Daoy (cell line): Measurements from ENCODE around the gene RBBP9. TPM values are rescaled to one million over a fixed set of nuclear protein-coding genes. Genes with fewer than 3 reads are reported as not detected.
"Not testable (repeated sequence)": the region's sequence is repeated elsewhere in the genome, so short reads cannot be mapped to it uniquely, and the experiment has no call there.

Experiments
- DNase-seq: peaks from one replicate; pipeline ENCODE4 v3.0.0-alpha.2; 2015; ENCODE audit warnings: low read depth
- total RNA-seq: library from RNA; depleted of rRNA; stranded (reverse); fragments of >200 nt; shearing (Covaris generic); gene quantifications from 2 replicates; pipeline ENCODE4 v1.2.3, GENCODE V29; 2014; rRNA removed

RBBP9 gene
- 18.4 and 24.7 TPM in 2 replicates for total RNA-seq

DNA sequence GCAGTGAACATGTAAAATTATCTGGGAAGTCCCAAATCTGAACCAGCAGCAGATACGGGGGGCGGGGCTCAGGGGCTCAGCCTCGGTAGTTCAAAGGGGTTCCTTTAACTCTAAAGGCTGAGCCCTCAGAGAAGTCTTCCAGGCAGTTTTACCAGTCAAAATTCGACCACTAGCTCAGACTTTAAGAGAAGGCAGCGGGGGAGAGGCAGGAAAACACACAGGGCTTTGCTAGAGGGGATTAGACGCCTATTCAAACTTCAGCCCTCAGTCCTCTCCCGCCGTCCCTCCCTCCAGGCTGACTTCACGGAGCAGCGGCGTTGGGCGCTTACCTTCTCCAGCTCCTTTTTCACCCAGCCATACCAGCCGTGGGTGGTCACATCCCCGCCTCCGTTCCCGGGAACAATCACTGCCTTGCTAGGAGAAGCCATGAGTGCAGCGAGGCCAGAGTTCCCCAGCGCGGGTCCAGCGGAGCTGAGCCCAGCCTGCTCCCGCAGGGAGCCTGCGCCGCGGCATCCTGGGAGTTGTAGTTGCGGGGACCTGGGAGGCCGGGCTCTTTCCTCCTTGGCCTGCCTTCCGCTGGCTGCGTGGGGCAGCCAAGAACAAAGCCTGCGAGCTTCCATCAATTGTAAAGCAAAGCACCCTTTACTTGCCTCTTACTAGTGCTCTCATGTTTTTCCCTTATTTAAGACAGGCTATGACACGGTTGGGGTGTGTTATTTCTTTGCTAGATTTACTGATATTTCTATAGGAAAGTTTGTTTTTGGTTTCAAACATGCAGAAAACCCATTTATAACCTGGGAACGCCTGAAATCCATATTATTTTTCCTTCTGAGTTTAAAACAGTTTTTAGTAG is at the start of gene RBBP9:
Gene RBBP9 (minus strand): TSS at position 486 of the 853 bp plus-strand sequence. CDS start 58 bp downstream, at position 428.
- DNase-seq, result peak; percentile 86

DNA sequence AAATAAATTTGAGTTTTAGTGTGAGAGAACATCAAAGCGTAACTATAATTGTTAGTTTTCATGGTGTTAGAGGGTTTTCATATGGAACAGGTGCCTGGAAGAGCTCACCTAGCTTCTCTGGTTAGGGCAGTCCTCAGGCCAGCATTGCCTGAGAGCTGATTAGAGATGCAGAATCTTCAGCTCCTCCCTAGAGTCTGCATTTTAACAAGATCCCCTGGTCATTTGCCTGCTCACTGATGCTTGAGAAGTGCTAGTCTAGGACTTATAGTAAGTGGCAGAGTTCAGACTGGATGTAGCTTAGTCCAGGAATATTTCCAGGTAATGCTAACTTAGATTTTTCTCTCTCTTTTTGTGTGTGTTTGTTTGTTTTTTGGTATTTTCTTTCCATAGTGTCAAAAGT is 48.5 kb upstream of the RBBP9 start:
- DNase-seq, result no peak

DNA sequence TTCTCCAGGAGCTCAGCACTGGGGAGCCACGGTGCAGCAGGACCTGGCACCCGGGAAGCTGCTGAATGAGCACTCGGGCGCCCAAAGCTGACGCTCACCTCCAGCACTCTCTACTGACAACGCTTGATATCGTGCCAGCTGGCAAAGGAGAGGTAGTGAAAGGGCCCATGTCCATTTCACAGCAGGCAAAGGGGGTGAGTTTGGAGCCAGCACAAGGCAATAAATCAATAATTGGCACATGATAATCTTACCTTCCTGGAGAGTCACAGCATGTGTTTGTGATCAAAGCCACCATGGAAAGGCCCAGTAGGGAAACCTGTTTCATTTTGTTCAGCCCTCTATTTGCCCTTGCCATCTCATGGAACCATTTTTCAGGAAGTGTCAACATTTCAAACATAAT is 46.9 kb upstream of the RBBP9 start:
- DNase-seq, result no peak

DNA sequence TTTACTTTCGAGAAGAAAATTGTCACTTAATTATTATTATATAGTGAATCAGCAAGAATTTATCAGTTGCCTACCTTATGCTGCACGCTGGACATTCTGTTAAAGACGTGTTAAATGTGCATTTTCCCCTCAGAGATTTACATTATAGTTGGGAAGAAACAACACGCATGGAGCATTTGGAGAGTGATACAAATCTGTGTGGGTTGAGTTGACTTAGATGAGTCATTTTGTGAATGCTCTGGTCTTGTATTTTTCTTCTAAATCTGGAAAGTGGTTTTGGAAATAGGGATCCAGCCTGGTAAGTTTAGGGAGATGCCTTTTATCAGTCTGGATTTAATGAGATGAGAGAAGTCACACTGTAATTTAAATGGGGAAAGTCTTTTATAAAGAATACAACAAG is 46.2 kb upstream of the RBBP9 start:
- no peak for DNase-seq

DNA sequence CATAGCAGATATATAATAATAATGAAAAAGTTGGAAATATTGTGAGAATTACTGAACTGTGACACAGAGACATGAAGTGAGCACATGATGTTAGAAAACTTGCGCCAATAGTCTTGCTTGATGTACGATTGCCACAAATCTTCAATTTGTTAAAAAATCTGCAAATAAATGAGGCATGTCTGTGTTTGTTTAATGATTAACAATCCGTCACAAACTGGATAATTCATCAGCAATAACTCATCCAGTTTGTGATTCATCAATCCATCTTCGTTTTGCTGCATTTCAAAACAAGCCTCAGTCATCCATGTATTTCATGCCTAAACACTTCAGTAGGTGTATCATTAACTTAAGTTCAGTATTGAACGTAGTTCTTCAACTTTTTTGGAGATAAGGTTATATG is 44.7 kb upstream of the RBBP9 start:
- no peak for DNase-seq

DNA sequence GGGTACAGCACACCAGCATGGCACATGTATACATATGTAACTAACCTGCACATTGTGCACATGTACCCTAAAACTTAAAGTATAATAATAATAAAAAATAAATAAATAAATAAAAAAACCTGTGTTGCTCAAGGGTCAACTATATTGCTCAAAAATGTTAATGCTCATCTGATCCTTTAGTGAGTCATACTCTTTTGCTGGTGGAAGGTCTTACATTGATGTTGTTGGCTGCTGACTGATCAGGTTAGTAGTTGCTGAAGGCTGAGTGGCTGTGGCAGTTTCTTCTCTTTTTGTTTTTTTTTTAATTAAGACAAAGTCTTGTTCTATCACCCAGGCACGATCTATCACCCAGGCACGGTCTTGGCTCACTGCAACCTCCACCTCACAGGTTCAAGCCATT is 40.6 kb upstream of the RBBP9 start:
- no peak for DNase-seq

DNA sequence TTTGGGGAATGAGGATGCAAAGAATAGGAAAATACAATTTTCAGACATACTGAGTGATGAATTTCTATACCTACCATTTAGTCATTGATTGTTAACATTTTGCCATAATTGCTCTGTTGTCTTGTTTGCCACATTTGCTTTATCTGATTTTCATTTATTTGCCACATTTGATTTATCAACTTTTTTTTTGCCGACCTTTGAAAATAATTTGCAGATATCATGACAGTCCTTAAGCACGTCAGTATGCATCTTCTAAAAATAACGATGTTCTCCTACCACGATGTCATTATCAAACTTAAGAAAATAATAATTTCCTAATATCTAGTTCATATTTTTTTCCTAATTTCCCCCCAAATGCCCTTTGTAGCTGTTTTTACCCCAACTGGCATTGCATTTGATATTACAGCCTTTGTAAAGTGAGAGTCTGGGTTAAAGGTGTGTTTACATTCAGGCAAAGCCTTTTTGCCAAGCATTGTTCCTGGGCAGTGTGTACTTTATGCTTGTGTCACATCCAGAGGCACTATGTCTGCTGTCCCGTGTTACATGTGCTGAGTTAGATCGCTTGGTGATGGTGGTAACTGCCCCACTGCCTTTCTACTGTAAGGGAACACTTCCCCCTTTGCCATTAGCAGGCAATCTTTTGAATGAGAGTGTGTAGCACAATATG is 37.1 kb upstream of the RBBP9 start:
- no peak for DNase-seq

DNA sequence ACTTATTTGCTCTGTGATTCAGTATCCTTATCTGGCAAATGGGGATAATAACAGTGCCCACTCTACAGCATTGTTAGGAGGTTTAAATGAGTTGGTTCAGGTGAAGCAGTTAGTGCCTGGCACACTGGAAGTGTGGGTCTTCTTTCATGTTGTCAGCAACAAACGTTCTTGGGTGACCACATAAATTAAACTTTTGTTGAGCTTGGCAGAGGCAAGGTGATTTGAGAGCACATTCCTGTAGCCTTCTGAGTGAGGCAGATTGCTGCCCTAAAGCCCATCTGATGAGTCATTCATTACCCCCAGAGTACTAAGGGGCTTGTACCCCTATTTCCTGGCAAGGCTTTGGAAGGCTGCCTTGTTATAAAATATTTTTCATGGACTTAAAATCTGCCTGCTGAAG is 36.5 kb upstream of the RBBP9 start:
- peak; percentile 39 for DNase-seq

DNA sequence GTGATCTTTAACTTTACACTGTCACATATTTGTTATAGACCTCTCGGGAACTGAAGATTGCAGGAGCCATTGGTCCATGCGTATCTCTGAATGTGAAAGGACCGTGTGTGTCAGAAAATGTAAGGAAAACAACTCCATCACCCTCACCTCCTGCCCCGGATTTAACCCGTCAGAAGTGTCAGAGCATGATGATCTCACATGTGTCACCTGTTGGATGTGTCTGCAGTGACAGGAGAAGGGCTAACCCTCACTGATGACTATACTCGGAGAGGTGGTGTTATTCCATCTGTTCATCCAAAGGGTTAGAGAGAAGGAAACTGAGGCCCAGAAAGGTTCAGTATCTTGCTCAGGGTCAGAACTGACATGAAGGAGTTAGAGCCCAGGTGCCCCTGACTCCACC is 35.6 kb upstream of the RBBP9 start:
- DNase-seq, result no peak

DNA sequence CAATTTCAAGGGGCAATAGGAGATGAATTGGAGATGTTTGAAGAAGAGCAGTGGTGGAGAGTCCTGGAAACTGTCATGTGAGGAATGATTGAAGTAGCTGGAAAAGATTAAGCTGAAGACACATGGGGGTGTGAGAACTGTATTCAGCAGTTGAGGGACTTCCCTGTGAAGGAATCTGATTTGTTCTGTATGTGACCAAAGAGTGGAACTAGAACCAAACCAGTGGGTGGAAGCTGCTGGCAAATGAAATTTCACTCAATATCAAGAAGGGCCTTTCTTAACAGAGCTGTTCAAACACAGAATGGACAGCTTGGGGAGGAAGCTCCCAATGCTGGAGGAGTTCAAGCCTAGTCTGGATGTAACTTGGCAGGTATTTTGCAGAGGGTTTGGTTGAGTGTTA is 32.0 kb upstream of the RBBP9 start:
- DNase-seq, result no peak

DNA sequence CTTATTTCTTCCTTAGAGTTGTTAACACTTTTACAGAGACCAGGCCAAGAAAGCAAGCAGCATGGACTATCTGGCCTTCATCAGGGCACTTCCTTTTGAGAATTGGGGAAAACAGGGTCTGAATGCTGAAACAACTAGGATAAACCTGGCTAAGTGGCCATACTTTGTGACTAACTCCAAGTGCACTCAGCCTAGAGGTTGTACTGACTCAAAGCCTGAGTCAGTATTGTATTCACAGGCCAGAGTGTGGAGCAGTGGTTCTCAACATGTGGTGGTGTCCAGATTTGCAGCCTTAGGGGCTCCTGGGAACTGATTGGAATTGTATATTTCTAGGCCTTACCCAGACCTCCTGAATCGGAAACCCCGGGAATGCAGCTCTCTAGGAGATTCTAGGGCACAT is 30.8 kb upstream of the RBBP9 start:
- DNase-seq, result peak; percentile 7

DNA sequence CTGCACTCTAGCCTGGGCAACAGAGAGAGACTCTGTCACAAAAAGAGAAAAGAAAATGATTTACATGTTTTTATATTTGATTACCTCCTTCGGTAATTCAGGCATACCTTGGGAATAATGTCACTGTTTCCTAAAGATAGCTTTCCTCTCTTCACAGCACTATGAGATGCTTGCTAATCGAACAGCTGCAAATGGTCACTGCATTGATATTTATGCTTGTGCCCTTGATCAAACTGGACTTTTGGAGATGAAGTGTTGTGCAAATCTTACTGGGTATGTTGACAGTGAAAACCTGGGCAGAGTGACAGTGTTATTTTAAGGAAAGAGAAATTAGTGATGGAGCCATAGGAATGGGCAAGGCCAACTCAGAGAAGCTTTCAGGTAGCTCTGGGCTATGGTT is 30.3 kb upstream of the RBBP9 start:
- DNase-seq, result no peak

DNA sequence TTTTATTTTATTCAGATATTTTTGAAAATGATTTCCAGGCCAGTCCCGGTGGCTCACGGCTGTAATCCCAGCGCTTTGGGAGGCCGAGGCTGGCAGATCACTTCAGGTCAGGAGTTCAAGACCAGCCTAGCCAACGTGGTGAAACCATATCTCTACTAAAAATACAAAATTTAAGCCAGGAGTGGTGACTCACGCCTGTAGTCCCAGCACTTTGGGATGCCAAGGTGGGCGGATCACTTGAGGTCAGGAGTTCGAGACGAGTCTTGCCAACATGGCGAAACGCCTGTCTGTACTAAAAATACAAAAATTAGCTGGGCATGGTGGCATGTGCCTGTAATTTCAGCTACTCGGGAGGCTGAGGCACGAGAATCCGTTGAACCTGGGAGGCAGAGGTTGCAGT is 29.7 kb upstream of the RBBP9 start:
- not testable (repeated sequence) for DNase-seq

DNA sequence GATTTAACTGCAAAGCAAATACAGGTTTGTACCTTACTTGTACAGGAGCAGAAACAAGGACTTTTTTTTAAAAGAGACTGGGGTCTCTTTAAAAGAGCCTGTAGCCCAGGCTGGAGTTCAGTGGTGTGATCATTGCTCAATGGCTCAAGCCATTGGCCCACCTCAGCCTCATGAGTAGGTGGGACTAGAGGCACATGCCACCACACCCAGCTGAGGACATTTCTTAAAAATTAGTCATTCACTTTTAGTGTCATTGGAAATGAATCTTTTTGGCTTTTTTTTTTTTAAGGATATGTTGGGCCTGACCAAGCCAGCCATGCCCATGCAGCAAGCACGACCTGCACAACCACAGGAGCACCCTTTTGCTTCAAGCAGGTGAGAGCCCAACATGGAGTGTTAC is 27.6 kb upstream of the RBBP9 start:
- DNase-seq, result peak; percentile 37

DNA sequence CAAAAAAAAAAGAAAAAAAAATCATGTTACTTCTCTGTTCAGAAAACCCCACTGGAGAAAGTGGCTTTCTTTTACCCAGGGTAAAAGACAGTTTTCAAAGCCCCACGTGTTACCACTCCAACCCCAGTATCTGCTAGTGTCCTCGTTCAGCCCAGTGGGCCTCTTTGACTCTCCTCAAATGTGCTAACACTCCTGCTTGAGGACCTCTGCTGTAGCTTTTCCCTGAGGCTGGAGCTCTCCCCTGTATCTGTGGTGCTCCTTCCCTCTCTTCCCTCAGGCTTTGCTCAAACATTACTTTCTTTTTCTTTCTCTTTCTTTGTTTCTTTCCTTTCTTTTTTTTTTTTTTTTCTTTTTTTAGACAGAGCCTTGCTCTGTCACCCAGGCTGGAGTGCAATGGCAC is 26.0 kb upstream of the RBBP9 start:
- DNase-seq, result no peak

DNA sequence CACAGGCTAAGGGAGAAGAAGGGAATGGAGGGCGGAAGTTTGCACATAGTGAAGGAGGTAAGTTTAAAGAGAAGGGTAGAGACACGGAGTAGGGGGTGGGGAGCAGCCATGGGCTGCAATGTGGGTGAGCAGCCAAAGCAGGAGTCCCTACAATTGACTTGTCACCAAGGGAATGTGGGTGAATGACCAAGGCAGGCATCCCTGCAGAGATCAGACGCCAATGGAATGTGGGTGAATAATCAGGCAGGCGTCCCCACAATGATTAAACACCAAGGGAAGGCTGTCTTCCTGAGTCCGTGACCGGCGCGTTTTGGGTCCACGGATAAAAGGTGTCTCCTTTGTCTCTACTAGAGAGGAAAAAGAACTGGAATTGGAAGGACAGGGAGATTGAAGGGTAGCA is 25.0 kb upstream of the RBBP9 start:
- DNase-seq, result not testable (repeated sequence)

DNA sequence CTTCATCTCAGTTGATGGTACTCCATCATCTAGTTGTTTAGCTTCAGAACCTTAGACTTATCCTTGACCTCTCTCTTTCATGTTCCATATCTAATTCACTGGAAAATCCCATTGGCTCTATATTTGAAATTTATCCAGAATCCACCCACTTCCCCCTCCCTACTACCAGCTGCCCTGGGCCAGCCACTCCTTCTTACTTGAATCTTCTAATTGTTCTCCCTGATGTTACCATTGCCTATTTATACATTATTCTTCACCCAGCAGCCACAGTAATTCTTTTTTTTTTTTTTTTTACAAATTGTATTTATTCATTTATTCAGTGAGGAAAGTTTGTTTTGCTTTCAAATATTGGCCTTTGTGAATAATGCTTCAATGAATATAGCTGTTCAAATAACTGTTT is 18.9 kb upstream of the RBBP9 start:
- DNase-seq, result no peak

DNA sequence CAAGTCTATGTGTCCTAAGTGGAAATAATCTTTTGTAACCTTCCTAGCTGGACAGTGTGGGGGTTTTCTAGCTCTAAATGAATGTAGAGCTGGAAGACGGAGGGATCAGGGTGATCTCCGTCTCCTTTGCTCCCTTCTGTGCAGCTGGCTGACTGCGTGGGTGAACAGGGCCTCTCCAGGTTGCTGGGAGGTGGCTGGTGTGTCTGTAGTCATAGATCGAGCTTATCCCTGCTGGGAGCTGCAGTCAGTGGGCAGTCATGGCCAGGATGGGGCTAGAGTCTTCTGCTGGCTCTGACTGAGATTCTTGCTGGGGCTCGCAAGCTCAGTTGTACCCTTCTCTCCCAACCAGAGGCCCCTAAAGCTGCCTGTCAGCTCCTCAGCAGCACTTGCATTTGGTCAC is 17.1 kb upstream of the RBBP9 start:
- DNase-seq, result no peak

DNA sequence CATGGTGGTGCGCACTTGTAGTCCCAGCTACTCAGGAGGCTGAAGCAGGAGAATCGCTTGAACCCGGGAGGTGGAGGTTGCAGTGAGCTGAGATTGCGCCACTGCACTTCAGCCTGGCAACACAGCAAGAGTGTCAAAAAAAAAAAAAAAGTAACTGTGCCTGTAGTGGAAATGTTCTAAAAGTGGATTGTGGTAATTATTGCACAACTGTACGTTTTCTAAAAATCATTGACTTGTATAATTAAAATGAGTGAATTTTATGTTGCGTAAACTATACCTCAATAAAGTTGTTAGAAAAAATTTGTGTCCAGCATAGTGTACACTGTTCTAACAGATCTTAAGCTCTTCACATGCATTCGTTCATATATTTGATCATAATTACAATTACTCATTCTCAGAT is 16.2 kb upstream of the RBBP9 start:
- DNase-seq, result no peak

DNA sequence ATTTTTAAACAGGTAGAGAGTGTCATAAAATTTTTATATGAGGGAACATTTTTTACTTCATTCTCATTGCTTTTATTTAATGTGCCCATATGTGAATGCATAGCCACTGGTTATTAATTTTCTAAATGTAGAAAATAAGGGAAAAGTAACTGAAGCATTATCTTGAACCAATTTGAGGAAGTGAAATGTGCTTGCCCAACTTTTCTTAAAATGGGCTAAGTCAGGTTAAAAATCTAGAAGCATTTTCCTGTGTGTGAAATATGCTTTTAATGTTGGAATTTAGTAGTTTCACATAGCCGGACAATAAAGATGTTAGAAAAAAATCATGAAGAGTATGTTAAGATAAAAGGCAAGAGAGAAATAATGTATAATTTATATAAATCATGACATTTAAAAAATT is 14.5 kb upstream of the RBBP9 start:
- no peak for DNase-seq

DNA sequence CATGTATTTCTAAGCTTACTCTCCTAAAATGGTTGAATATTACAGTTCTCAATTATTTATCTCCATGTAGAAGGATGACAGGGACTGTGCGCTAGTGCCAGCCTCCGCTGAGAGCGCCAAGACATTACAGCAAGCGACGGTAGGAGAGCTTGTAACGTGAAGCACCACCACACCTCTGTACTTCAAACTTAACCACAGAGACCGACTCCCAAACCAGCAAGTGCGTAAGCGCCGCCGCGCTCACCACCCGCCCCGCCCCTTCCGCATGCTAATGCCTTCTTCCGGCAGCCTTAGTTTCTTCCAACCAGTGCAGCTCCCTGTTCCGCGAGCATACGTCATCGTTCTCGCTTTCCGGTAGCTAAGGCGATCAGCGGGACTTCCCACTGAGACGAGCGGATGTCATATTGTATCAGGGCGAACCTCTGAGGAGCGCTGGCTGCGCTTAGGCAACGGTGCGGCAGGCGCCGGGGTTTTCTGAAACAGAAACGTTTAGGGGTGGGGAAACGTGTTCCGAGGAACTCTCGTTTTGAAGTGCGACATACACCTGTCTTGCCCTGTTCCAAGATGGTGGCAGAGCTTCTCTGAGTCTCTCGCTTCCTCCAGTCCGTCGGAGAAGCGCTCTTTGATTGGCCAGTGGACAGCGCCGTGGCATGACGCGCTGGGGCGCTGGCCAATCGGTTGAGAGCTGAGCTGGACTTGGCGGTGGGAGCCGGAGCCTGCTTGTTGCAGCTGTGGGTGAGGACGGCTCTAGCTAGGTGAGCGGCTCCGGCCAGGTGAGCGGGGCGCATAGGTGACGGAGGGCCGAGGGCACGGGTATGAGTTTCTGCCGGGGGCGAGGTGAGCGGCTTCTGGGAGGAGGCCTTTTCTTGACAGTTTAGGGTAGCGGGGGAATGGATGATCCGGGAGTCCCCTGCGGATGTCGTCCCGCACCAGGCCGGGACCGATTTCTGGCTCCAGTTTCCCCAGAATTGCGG is 10.5 kb upstream of the RBBP9 start, which contains the start of gene SEC23B:
Gene SEC23B (plus strand): TSS at position 723 of the 974 bp plus-strand sequence. CDS start 2,896 bp downstream, outside the sequence.
- DNase-seq, result peak; percentile 97

DNA sequence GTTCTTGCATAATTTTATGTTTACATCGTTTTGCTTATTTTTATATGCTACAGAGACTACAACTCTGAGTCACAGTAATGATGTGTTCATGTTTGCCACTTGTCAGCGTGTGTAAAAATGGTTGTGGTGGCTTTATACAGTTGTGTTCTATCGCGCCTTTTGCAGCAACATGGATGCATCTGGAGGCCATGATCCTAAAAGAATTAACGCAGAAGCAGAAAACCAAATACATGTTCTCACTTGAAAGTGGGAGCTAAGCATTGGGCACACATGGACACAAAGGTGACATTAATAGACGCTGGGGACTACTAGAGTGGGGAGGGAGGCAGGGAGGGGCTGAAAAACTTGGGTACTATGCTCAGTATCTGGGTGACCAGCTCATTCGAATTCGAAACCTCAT is 9.7 kb upstream of the RBBP9 start:
- DNase-seq, result no peak
